IMR-90 (cell line): ENCODE results near the gene AMPD1. TPM values are rescaled to one million over a fixed set of nuclear protein-coding genes. Genes with fewer than 3 reads are reported as not detected.

Source experiments
- ATAC-seq: fragments of 200-7000 bp; cut with Tn5 transposase; 2 replicates; pipeline ENCODE4 v1.9.1; 2020; ENCODE audit warnings: low read depth, mild to moderate bottlenecking, moderate library complexity
- BruUV-seq: library from RNA; stranded (reverse); fragments of 400-500 nt; replicated peaks from 2 replicates; lab custom pipeline; 2021; lab: Mats Ljungman, UMichigan
- CTCF ChIA-PET: fragments of 300-600 bp; formaldehyde crosslinking; extraction: SDS; loops from one replicate; lab custom pipeline; 2021; ENCODE audit warnings: antibody characterized with exemption; lab: Yijun Ruan, JAX
- POLR2A ChIA-PET: fragments of 300-600 bp; sonication (Branson Sonifier 250); formaldehyde crosslinking; loops from one replicate; lab custom pipeline; 2022; ENCODE audit warnings: antibody characterized with exemption; ENCODE audit not compliant: unreplicated experiment; lab: Charles Lee
- DNase-seq: peaks from one replicate; pipeline ENCODE4 v3.0.0; 2013
- H2AFZ ChIP-seq: replicated peaks from 2 replicates; pipeline ENCODE3; 2013; ENCODE audit warnings: low read length, mild to moderate bottlenecking; ENCODE audit not compliant: poor library complexity
- H2AK5ac ChIP-seq: 2 replicates; pipeline ENCODE4 v1.6.1; 2013; ENCODE audit warnings: low read depth, low read length, inconsistent platforms
- H2AK9ac ChIP-seq: replicated peaks from 2 replicates; pipeline ENCODE3; 2013; ENCODE audit warnings: mild to moderate bottlenecking, low read depth, low read length, moderate library complexity; ENCODE audit not compliant: poor library complexity
- H2BK120ac ChIP-seq: 2 replicates; pipeline ENCODE4 v1.6.1; 2013; ENCODE audit warnings: low read depth, low read length, inconsistent platforms
- H2BK15ac ChIP-seq: 3 replicates; pipeline ENCODE4 v1.6.1; 2013; ENCODE audit warnings: low read depth, low read length, inconsistent platforms
- H2BK20ac ChIP-seq: 2 replicates; pipeline ENCODE4 v1.6.1; 2013; ENCODE audit warnings: low read depth, mild to moderate bottlenecking, inconsistent platforms, low read length, moderate library complexity
- H2BK5ac ChIP-seq: 2 replicates; pipeline ENCODE4 v1.6.1; 2013; ENCODE audit warnings: mild to moderate bottlenecking, low read depth, low read length, inconsistent platforms; ENCODE audit not compliant: poor library complexity, severe bottlenecking
- H3K14ac ChIP-seq: replicated peaks from 2 replicates; pipeline ENCODE4 v1.6.1; 2013; ENCODE audit warnings: low read depth, low read length, inconsistent platforms
- H3K18ac ChIP-seq: 2 replicates; pipeline ENCODE4 v1.6.1; 2013; ENCODE audit warnings: low read depth, low read length, control low read depth
- H3K23ac ChIP-seq: 2 replicates; pipeline ENCODE4 v1.6.1; 2013; ENCODE audit warnings: low read depth, low read length, inconsistent platforms
- H3K27ac ChIP-seq: 2 replicates; pipeline ENCODE4 v1.5.1; 2013; ENCODE audit warnings: mild to moderate bottlenecking, control low read depth, low read length; ENCODE audit not compliant: insufficient read depth
- H3K27me3 ChIP-seq: 2 replicates; pipeline ENCODE4 v1.6.1; 2013; ENCODE audit warnings: low read length; ENCODE audit not compliant: control insufficient read depth, insufficient read depth
- H3K36me3 ChIP-seq: 2 replicates; pipeline ENCODE4 v1.6.1; 2013; ENCODE audit warnings: low read length, mixed read lengths; ENCODE audit not compliant: control insufficient read depth, insufficient read depth
- H3K4ac ChIP-seq: 2 replicates; pipeline ENCODE4 v1.6.1; 2013; ENCODE audit warnings: low read depth, low read length, inconsistent platforms
- H3K4me1 ChIP-seq: 2 replicates; pipeline ENCODE4 v1.6.1; 2013; ENCODE audit warnings: low read length, mixed read lengths; ENCODE audit not compliant: control insufficient read depth, insufficient read depth
- H3K4me2 ChIP-seq: 2 replicates; pipeline ENCODE4 v1.6.1; 2013; ENCODE audit warnings: low read depth, mild to moderate bottlenecking, control low read depth, low read length, moderate library complexity
- H3K4me3 ChIP-seq: 2 replicates; pipeline ENCODE4 v1.5.1; 2013; ENCODE audit warnings: low read depth, mild to moderate bottlenecking, control low read depth, low read length, moderate library complexity; ENCODE audit not compliant: insufficient read depth
- H3K56ac ChIP-seq: 2 replicates; pipeline ENCODE4 v1.6.1; 2013; ENCODE audit warnings: low read length, inconsistent platforms; ENCODE audit not compliant: insufficient read depth; ENCODE audit errors: extremely low read depth
- H3K79me1 ChIP-seq, 2 experiments: 2 replicates each; pipeline ENCODE4 v1.6.1; 2013; ENCODE audit warnings: low read length in 2 of 2, inconsistent platforms in 1 of 2, low read depth in 1 of 2
- H3K9ac ChIP-seq: 2 replicates; pipeline ENCODE4 v1.6.1; 2013; ENCODE audit warnings: low read depth, low read length, control low read depth
- H3K9me1 ChIP-seq: 2 replicates; pipeline ENCODE4 v1.6.1; 2013; ENCODE audit warnings: low read length, inconsistent platforms; ENCODE audit not compliant: insufficient read depth
- H3K9me3 ChIP-seq: 2 replicates; pipeline ENCODE4 v1.6.1; 2013; ENCODE audit warnings: low read length; ENCODE audit not compliant: control insufficient read depth, insufficient read depth
- H4K20me1 ChIP-seq: 2 replicates; pipeline ENCODE4 v1.6.1; 2013; ENCODE audit warnings: low read length, inconsistent platforms; ENCODE audit not compliant: insufficient read depth
- H4K5ac ChIP-seq: 2 replicates; pipeline ENCODE4 v1.6.1; 2013; ENCODE audit warnings: mild to moderate bottlenecking, low read depth, low read length, control low read depth
- H4K8ac ChIP-seq, 2 experiments: 2 replicates each; pipeline ENCODE4 v1.6.1; 2013; ENCODE audit warnings: low read depth in 2 of 2, low read length in 2 of 2, control low read depth in 1 of 2, inconsistent platforms in 1 of 2
- H4K91ac ChIP-seq: 2 replicates; pipeline ENCODE4 v1.6.1; 2013; ENCODE audit warnings: low read depth, low read length, inconsistent platforms; ENCODE audit not compliant: insufficient read depth
- BHLHE40 ChIP-seq: fragments of 150-350 bp; IDR thresholded peaks from 2 replicates; pipeline ENCODE4 v1.6.1; 2016; ENCODE audit warnings: mild to moderate bottlenecking, low read depth, low read length
- RFX5 ChIP-seq: IDR thresholded peaks from 2 replicates; pipeline ENCODE4 v1.8.0; 2012; ENCODE audit warnings: low read depth, mild to moderate bottlenecking, low read length, moderate library complexity
- WGBS, 2 experiments: methylation state at CpG; one replicate each; pipeline versions ENCODE4 v1.1.5 to v1.1.7; 2013; ENCODE audit warnings: missing lambda C conversion rate in 2 of 2; ENCODE audit not compliant: insufficient read length in 1 of 2; ENCODE audit errors: extremely low coverage in 2 of 2; 5-methylcytosine and 5-hydroxymethylcytosine counted together
- dilution Hi-C: fragments of 300-500 bp; cut with HindIII; formaldehyde crosslinking; loops from one replicate; pipeline ENCODE4 v1.14.3; 2018; ENCODE audit warnings: low sequenced_read_pairs; ENCODE audit not compliant: unreplicated experiment
- in situ Hi-C: fragments of 300-500 bp; cut with MboI; formaldehyde crosslinking; loops from 3 replicates; pipeline ENCODE4 v1.14.3; 2019; ENCODE audit warnings: low sequenced_read_pairs, inconsistent platforms, mixed read lengths
- intact Hi-C: fragments of 100-400 bp; cut with micrococcal nuclease; formaldehyde crosslinking; loops from 2 replicates; pipeline ENCODE4 v1.10.0; 2022
- polyA plus RNA-seq, 3 experiments: library from polyadenylated mRNA; depleted of rRNA; stranded (reverse); fragments of >200 nt; gene quantifications; 2 replicates each; pipeline ENCODE4 v1.2.3, GENCODE V29; 2012; ENCODE audit warnings: low replicate concordance in 1 of 3
- total RNA-seq: library from RNA; depleted of rRNA; stranded (reverse); fragments of >200 nt; gene quantifications from 2 replicates; pipeline ENCODE4 v1.2.3, GENCODE V29; 2012

AMPD1 gene
- total and polyA plus RNA-seq, 2 of the 4 experiments (the other 2 are of a cell fraction): not detected

- Histone ChIP-seq H4K8ac (no peak overlapping the region), H3K27me3 (no peaks in the 10 kb centered on the region), H3K9me1 (no peaks in the 10 kb centered on the region), H3K79me1 (peaks cover 11 to 27% of the 10 kb centered on the region in 2 experiments), H4K91ac (no peak overlapping the region), H3K14ac (no peak overlapping the region), H2AK9ac (no peak overlapping the region), H2AK5ac (no peak overlapping the region), H3K27ac (no peak overlapping the region), H2BK20ac (no peak overlapping the region), H3K4me1 (no peaks in the 10 kb centered on the region), H3K36me3 (peaks cover 26% of the 10 kb centered on the region), H2BK15ac (no peak overlapping the region), H3K4ac (no peak overlapping the region), H3K9me3 (no peaks in the 10 kb centered on the region), H4K5ac (no peak overlapping the region), H3K4me3 (no peak overlapping the region), H2BK5ac (no peak overlapping the region), H2BK120ac (no peak overlapping the region), H3K23ac (no peak overlapping the region), H3K4me2 (no peak overlapping the region), H2AFZ (no peak overlapping the region), H3K18ac (no peak overlapping the region), H4K20me1 (peaks cover 4% of the 10 kb centered on the region; the same call in 1 of the 2 replicates), H3K56ac (no peak overlapping the region), H3K9ac (no peak overlapping the region)
- BruUV-seq: no TSS peak
- POLR2A ChIA-PET: interaction anchor here (1.0 kb wide), 1 partner anchor 8 kb away, joined by 3 read pairs; the partner anchor contains the start of gene NRAS
- in situ Hi-C loops: loop anchor here (25.0 kb wide), 1 partner anchor 745 kb away; no protein-coding TSS in a partner anchor
- no peak for ATAC-seq
- no peak for DNase-seq
- dilution Hi-C loops: no loop called here
- TF ChIP-seq BHLHE40 (no peak), RFX5 (no peak)
- intact Hi-C loops: no loop called here
- 92% methylated on average over 2 of the region's 2 CpGs; no CpG with 5 or more reads in 1 of the 2 experiments for WGBS, 2 experiments
- CTCF ChIA-PET: no interaction called here
These were observed 12.3 kb upstream of the AMPD1 start for GRCh38 chr1:114707604-114708003.
